ENCODE results near the gene DARS1. TPM values are rescaled to one million over a fixed set of nuclear protein-coding genes. Genes with fewer than 3 reads are reported as not detected.

DARS1 gene
- total and polyA plus RNA-seq, 2 experiments from 2014 or later = 115 to 148 TPM

- TF ChIP-seq STAT1 (IDR thresholded peaks at IDR 0.05; ENCODE audit: unreplicated experiment) = no peak
- ATAC-seq = no peak
- H4K20me1 ChIP-seq (replicated peaks; ENCODE audit: insufficient read depth) = no peaks in the 10 kb centered on the region
- H3K4me3 ChIP-seq = no peak overlapping the region
- Mint-ChIP-seq H3K27me3 (ENCODE audit: insufficient read depth, low read depth, poor library complexity) (no peaks in the 10 kb centered on the region), H3K36me3 (ENCODE audit: low read depth) (no peaks in the 10 kb centered on the region), H3K4me1 (peaks cover 7% of the 10 kb centered on the region; the same call in 2 of the 3 replicates), H3K9me3 (no peaks in the 10 kb centered on the region), H3K27ac (no peak overlapping the region), H3K4me3 (no peak overlapping the region)
- no peaks in the 10 kb centered on the region for H3K36me3 ChIP-seq (ENCODE audit: insufficient read depth)
- H2AFZ ChIP-seq = no peak overlapping the region
- 0 out of 2 replicates have a peak, but pooled peaks cover 3% of the 10 kb centered on the region for H3F3A ChIP-seq (replicated peaks; ENCODE audit: low read depth)
- no peak overlapping the region for H3K27ac ChIP-seq (ENCODE audit: low read depth)
- peaks cover 7% of the 10 kb centered on the region; the same call in 1 of the 2 replicates for H3K9me2 ChIP-seq (ENCODE audit: insufficient read depth)
- no peaks in the 10 kb centered on the region for H3K27me3 ChIP-seq (ENCODE audit: insufficient read depth)
- DNase-seq (ENCODE audit: low spot score) = no peak
- no peaks in the 10 kb centered on the region for H3K79me2 ChIP-seq (replicated peaks; ENCODE audit: insufficient read depth)
- H3K4me2 ChIP-seq = no peak overlapping the region
- 0 out of 2 replicates have a peak, but pooled peaks cover 5% of the 10 kb centered on the region for H3K4me1 ChIP-seq (ENCODE audit: insufficient read depth)
Measured at GRCh38 chr2:135898234-135898786, 87.1 kb downstream of the DARS1 start.

- Mint-ChIP-seq H3K4me1 (peaks cover 14% of the 10 kb centered on the region; the same call in 2 of the 3 replicates), H3K36me3 (ENCODE audit: low read depth) (no peaks in the 10 kb centered on the region), H3K27ac (no peak overlapping the region), H3K27me3 (ENCODE audit: insufficient read depth, low read depth, poor library complexity) (no peaks in the 10 kb centered on the region), H3K9me3 (no peaks in the 10 kb centered on the region; the same call in 1 of the 3 replicates), H3K4me3 (no peak overlapping the region)
- Histone ChIP-seq H3K27ac (ENCODE audit: low read depth) (no peak overlapping the region), H3K4me2 (no peak overlapping the region), H2AFZ (no peak overlapping the region), H4K20me1 (replicated peaks; ENCODE audit: insufficient read depth) (no peaks in the 10 kb centered on the region), H3K79me2 (replicated peaks; ENCODE audit: insufficient read depth) (no peaks in the 10 kb centered on the region), H3K9me2 (ENCODE audit: insufficient read depth) (peaks cover 15% of the 10 kb centered on the region), H3F3A (replicated peaks; ENCODE audit: low read depth) (0 out of 2 replicates have a peak, but pooled peaks cover 11% of the 10 kb centered on the region), H3K27me3 (ENCODE audit: insufficient read depth) (no peaks in the 10 kb centered on the region), H3K4me3 (no peak overlapping the region), H3K36me3 (ENCODE audit: insufficient read depth) (no peaks in the 10 kb centered on the region), H3K4me1 (ENCODE audit: insufficient read depth) (peaks cover 10% of the 10 kb centered on the region)
- ATAC-seq = no peak
- no peak for DNase-seq (ENCODE audit: low spot score)
- TF ChIP-seq REST (IDR thresholded peaks at IDR 0.05; ENCODE audit: unreplicated experiment) (no peak), ZNF331 (CRISPR knock-in tag; IDR thresholded peaks at IDR 0.05; ENCODE audit: low read depth) (no peak), EZH2 (IDR thresholded peaks at IDR 0.05; ENCODE audit: low read depth, unreplicated experiment) (no peak), ZNF462 (CRISPR knock-in tag; IDR thresholded peaks at IDR 0.05) (no peak), NANOG (IDR thresholded peaks at IDR 0.05; ENCODE audit: borderline replicate concordance) (no peak), CREB1 (CRISPR knock-in tag; IDR thresholded peaks at IDR 0.05; ENCODE audit: low read depth) (no peak), JUNB (IDR thresholded peaks at IDR 0.05; ENCODE audit: unreplicated experiment) (no peak), POLR2AphosphoS5 (IDR thresholded peaks at IDR 0.05; ENCODE audit: low read depth) (no peak), STAT1 (IDR thresholded peaks at IDR 0.05; ENCODE audit: unreplicated experiment) (no peak)
- TF ChIP-seq, protein P1, sequence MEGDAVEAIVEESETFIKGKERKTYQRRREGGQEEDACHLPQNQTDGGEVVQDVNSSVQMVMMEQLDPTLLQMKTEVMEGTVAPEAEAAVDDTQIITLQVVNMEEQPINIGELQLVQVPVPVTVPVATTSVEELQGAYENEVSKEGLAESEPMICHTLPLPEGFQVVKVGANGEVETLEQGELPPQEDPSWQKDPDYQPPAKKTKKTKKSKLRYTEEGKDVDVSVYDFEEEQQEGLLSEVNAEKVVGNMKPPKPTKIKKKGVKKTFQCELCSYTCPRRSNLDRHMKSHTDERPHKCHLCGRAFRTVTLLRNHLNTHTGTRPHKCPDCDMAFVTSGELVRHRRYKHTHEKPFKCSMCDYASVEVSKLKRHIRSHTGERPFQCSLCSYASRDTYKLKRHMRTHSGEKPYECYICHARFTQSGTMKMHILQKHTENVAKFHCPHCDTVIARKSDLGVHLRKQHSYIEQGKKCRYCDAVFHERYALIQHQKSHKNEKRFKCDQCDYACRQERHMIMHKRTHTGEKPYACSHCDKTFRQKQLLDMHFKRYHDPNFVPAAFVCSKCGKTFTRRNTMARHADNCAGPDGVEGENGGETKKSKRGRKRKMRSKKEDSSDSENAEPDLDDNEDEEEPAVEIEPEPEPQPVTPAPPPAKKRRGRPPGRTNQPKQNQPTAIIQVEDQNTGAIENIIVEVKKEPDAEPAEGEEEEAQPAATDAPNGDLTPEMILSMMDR (conservative IDR thresholded peaks at IDR 0.05; ENCODE audit: low read depth in 2 of 2) = no peak
Measured at GRCh38 chr2:135894930-135895329, 90.5 kb downstream of the DARS1 start.

Data from GM23338 (cell line).